Activated naive CD4-positive, alpha-beta T cell treated with anti-CD3 and anti-CD28 coated beads, Interleukin-2, amount 10 ng/mL, durations not matched to agents 7 days and 5 days (primary cell): ENCODE results near the gene C6orf120.

Experiments used
- CTCF ChIA-PET: fragments of 350-600 bp; sonication (Branson Sonifier 250); formaldehyde crosslinking; loops from one replicate; lab custom pipeline; 2021; ENCODE audit warnings: antibody characterized with exemption; lab: Charles Lee
- DNase-seq: peaks from one replicate; pipeline ENCODE4 v3.0.0-alpha.2; 2020
- H3K27ac Mint-ChIP-seq: one replicate; pipeline ENCODE4 v1.8.0; 2021; ENCODE audit warnings: mild to moderate bottlenecking, moderate library complexity, mixed read lengths
- H3K27me3 Mint-ChIP-seq: one replicate; pipeline ENCODE4 v1.8.0; 2021; ENCODE audit warnings: mild to moderate bottlenecking, mixed read lengths
- H3K36me3 Mint-ChIP-seq: one replicate; pipeline ENCODE4 v1.8.0; 2021; ENCODE audit warnings: mixed read lengths
- H3K4me1 Mint-ChIP-seq: one replicate; pipeline ENCODE4 v1.8.0; 2021; ENCODE audit warnings: mixed read lengths
- H3K4me3 Mint-ChIP-seq: one replicate; pipeline ENCODE4 v1.8.0; 2021; ENCODE audit warnings: mild to moderate bottlenecking, moderate library complexity, mixed read lengths
- H3K9me3 Mint-ChIP-seq: one replicate; pipeline ENCODE4 v1.8.0; 2021; ENCODE audit warnings: mixed read lengths

The C6orf120 gene

DNA sequence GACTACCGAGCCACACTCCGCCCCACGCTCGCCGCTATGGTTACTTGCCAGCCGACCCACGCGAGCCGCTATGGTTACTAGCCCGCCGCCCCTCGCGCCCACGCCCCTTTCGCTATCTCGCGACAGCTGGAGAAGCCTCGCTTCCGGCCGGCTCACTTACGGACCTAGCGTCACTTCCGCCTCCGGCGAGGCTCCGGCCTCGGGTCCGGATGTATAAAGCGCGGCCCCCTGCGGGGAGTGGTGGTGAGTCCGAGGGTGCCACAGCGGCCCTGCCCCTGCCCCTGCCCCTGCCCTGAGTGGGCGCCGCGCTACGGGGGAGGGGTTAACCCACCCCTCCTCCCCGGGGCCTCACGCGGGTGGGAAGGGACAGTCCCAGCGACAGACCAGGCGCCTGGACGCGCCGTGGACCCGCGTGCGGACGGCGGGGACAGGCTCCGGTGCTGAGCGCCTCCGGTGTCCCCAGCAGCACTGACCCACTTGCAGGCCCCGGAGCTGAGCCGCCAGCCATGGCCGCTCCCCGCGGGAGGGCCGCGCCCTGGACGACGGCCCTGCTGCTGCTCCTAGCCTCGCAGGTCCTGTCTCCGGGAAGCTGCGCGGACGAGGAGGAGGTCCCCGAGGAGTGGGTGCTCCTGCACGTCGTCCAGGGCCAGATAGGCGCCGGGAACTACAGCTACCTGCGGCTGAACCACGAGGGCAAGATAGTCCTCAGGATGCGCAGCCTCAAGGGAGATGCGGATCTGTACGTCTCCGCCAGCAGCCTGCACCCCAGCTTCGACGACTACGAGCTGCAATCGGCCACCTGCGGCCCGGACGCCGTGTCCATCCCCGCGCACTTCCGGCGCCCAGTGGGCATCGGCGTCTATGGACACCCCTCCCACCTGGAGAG is at the start of gene C6orf120, which contains the start of gene WDR27:
Gene C6orf120, plus strand, starts transcription at position 173 of the 886 bp plus-strand sequence. Its CDS starts 334 bp downstream, at position 507.
Gene WDR27, minus strand, starts transcription at position 76 of the 886 bp plus-strand sequence. CDS start 13,024 bp downstream, outside the sequence.
- H3K36me3 Mint-ChIP-seq, result peaks cover 27% of the 10 kb centered on the region
- H3K9me3 Mint-ChIP-seq, result peaks cover 2% of the 10 kb centered on the region
- DNase-seq, result peak; percentile 98
- H3K27me3 Mint-ChIP-seq, result no peaks in the 10 kb centered on the region
- peak within 1 kb of the TSS; percentile 82 for H3K4me3 Mint-ChIP-seq
- H3K27ac Mint-ChIP-seq, result peak within 1 kb of the TSS; percentile 91
- H3K4me1 Mint-ChIP-seq, result peaks cover 50% of the 10 kb centered on the region
- CTCF ChIA-PET, result interaction anchor here (0.6 to 1.7 kb wide), 3 partner anchors 9 to 1134 kb away, joined by 3 to 5 read pairs (median 3); no protein-coding TSS in a partner anchor

- no peak overlapping the region for H3K4me3 Mint-ChIP-seq
- peaks cover 2% of the 10 kb centered on the region for H3K36me3 Mint-ChIP-seq
- CTCF ChIA-PET, result no interaction called here
- H3K4me1 Mint-ChIP-seq, result peaks cover 10% of the 10 kb centered on the region
- no peaks in the 10 kb centered on the region for H3K27me3 Mint-ChIP-seq
- no peak overlapping the region for H3K27ac Mint-ChIP-seq
- H3K9me3 Mint-ChIP-seq, result no peaks in the 10 kb centered on the region
- DNase-seq, result no peak
Measured at GRCh38 chr6:169652896-169653295, 49.0 kb upstream of the C6orf120 start.

GRCh38 chr6:169653691-169654090 is 48.2 kb upstream of the C6orf120 start:
- H3K4me3 Mint-ChIP-seq, result no peak overlapping the region
- H3K27ac Mint-ChIP-seq, result no peak overlapping the region
- CTCF ChIA-PET, result interaction anchor here (0.8 kb wide), 1 partner anchor 733 kb away, joined by 3 read pairs; no protein-coding TSS in a partner anchor

DNA sequence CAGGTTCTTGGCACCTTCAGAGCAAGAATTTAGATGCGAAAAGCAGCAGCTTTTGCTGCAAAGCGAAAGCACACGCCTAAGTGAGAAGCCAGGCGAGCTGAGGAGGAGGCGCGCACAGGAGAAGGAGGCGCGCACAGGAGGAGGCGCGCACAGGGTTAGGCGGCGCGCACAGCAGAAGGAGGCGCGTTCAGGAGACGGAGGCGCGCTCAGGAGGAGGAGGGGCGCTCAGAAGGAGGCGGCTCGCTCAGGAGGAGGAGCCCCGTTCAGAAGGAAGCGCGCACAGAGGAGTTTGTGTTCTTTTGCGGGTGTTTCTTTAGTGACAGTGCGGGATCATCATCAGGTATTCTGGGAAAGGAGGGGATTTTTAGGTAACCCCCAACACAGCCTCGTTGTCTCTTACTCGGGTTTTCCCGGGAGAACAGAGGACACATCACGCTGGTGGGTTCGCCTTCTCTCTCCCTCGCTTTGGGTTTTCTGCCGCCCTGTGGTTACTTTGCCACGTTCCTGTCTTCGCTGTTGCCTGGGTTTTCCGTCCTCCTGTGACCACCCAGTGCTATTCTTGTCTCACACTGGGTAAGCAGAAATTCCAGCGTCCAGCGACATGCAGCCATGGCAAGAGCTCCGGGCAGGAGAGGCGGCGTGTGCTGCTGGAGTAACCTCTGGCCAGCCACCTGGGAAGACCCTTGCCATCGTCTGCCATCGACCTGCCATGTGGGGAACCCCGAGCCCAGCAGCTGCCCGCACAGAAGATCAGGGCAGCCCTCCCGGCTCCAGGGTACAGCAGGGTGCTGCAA is 47.1 kb upstream of the C6orf120 start:
- peak; percentile 80 for DNase-seq
- H3K27ac Mint-ChIP-seq, result peak overlapping the region; percentile 45
- peaks cover 10% of the 10 kb centered on the region for H3K4me1 Mint-ChIP-seq
- H3K27me3 Mint-ChIP-seq, result no peaks in the 10 kb centered on the region
- peak overlapping the region; percentile 82 for H3K4me3 Mint-ChIP-seq
- no peaks in the 10 kb centered on the region for H3K9me3 Mint-ChIP-seq
- CTCF ChIA-PET, result no interaction called here
- H3K36me3 Mint-ChIP-seq, result peaks cover 2% of the 10 kb centered on the region

More at GRCh38 chr6:169653691-169654090, 48.2 kb upstream of the C6orf120 start:
- H3K9me3 Mint-ChIP-seq, result no peaks in the 10 kb centered on the region
- no peaks in the 10 kb centered on the region for H3K27me3 Mint-ChIP-seq
- H3K36me3 Mint-ChIP-seq, result peaks cover 2% of the 10 kb centered on the region
- H3K4me1 Mint-ChIP-seq, result peaks cover 10% of the 10 kb centered on the region
- DNase-seq, result no peak

DNA sequence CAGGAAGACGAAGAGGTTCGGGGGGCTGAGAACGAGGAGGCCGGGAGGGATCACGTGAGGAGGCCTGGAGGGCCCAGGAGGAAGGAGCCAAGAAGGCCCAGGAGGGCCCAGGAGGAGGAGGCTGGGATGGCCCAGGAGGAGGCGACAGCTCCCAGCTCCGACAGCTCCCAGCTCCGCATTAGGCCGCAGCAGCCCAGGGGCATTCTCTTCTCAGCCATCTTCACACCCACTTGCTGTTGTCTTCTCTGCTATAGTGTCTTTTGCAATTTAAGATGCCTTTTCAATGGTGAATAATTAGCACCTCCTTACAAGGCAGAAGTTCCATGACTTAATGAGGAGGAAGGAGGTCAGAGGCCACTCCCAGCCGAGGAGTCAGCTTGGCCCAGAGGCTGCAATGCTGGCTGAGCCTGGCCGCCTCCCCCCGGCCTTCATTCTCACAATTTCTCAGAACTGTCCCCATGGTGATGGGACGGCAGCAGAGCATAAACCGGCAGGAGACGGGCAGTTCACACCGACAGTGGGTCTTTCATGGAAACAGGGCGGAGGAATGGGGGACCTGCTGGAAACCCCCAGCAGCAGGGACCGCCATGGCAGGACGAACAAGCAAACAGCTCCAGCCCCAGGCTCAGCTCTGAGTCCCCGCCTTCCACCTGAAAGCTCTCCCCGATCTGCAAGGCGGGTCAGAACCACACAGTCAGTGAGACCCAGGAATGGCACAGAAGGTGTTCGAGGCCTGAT is 45.2 kb upstream of the C6orf120 start:
- Mint-ChIP-seq H3K9me3 (no peaks in the 10 kb centered on the region), H3K27ac (no peak overlapping the region), H3K36me3 (peaks cover 2% of the 10 kb centered on the region), H3K27me3 (no peaks in the 10 kb centered on the region), H3K4me1 (peaks cover 10% of the 10 kb centered on the region), H3K4me3 (peak overlapping the region; percentile 33)
- no peak for DNase-seq
- CTCF ChIA-PET, result interaction anchor here (0.6 kb wide), 1 partner anchor 75 kb away, joined by 4 read pairs; no protein-coding TSS in a partner anchor

- peaks cover 10% of the 10 kb centered on the region for H3K4me1 Mint-ChIP-seq
- H3K27me3 Mint-ChIP-seq, result no peaks in the 10 kb centered on the region
- CTCF ChIA-PET, result no interaction called here
- H3K9me3 Mint-ChIP-seq, result no peaks in the 10 kb centered on the region
- DNase-seq, result no peak
- H3K27ac Mint-ChIP-seq, result no peak overlapping the region
- peaks cover 2% of the 10 kb centered on the region for H3K36me3 Mint-ChIP-seq
- H3K4me3 Mint-ChIP-seq, result peak overlapping the region; percentile 33
Measured at GRCh38 chr6:169657284-169657610, 44.7 kb upstream of the C6orf120 start.

- Mint-ChIP-seq H3K27me3 (no peaks in the 10 kb centered on the region), H3K4me1 (peaks cover 5% of the 10 kb centered on the region), H3K27ac (no peak overlapping the region), H3K36me3 (peaks cover 9% of the 10 kb centered on the region), H3K9me3 (no peaks in the 10 kb centered on the region), H3K4me3 (no peak overlapping the region)
- no peak for DNase-seq
- CTCF ChIA-PET, result no interaction called here
Measured at GRCh38 chr6:169659820-169660610, 41.9 kb upstream of the C6orf120 start.

DNA sequence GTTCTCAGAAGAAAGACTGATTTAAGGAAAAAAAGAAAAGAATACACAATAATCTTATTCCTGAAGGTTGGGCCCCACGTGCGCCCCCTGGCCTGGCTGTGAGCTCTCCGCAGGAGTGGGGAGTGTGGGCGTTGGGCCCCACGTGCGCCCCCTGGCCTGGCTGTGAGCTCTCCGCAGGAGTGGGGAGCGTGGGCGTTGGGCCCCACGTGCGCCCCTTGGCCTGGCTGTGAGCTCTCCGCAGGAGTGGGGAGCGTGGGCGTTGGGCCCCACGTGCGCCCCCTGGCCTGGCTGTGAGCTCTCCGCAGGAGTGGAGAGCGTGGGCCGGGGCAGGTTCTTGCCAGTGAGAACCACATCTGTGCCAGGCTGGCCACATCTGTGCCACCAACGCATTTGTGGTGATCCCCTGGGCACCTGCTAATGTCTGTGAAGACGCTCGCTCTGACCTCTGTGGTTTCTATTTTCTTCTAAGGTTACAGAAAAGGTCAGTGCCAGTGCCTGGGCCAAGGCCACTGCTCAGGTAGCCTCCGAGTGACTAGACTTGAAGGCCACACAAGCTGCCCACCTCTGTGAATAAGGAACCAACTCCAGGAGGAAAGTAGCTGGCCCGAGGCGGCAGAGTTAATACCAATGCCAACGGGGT is 41.1 kb upstream of the C6orf120 start:
- no peak for DNase-seq
- peaks cover 9% of the 10 kb centered on the region for H3K36me3 Mint-ChIP-seq
- no peaks in the 10 kb centered on the region for H3K4me1 Mint-ChIP-seq
- H3K27ac Mint-ChIP-seq, result no peak overlapping the region
- H3K4me3 Mint-ChIP-seq, result no peak overlapping the region
- no peaks in the 10 kb centered on the region for H3K9me3 Mint-ChIP-seq
- no peaks in the 10 kb centered on the region for H3K27me3 Mint-ChIP-seq
- CTCF ChIA-PET, result no interaction called here

DNA sequence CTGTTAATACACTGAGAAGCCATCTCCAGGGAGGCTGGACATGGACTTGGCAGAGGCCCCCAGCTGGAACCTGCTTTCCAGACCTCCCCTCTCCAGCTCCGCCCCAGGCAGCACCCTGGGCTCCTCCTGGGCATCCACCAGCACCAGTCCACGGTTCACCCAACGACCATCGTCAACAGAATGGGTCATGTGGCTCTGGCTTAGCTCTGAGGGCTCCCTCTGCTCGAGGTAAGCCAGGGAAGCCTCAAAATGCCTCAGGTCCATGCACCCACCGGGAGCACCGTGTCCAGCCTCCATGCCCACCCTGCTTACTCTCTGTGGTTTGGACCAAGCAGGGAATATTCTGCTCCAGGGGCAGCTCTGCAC is 40.6 kb upstream of the C6orf120 start:
- no peak overlapping the region for H3K4me3 Mint-ChIP-seq
- peaks cover 9% of the 10 kb centered on the region for H3K36me3 Mint-ChIP-seq
- no peaks in the 10 kb centered on the region for H3K9me3 Mint-ChIP-seq
- no peaks in the 10 kb centered on the region for H3K27me3 Mint-ChIP-seq
- CTCF ChIA-PET, result no interaction called here
- no peaks in the 10 kb centered on the region for H3K4me1 Mint-ChIP-seq
- H3K27ac Mint-ChIP-seq, result no peak overlapping the region
- DNase-seq, result no peak

- Mint-ChIP-seq H3K9me3 (no peaks in the 10 kb centered on the region), H3K36me3 (peaks cover 7% of the 10 kb centered on the region), H3K4me3 (no peak overlapping the region), H3K27me3 (no peaks in the 10 kb centered on the region), H3K4me1 (no peaks in the 10 kb centered on the region), H3K27ac (no peak overlapping the region)
- DNase-seq, result no peak
- CTCF ChIA-PET, result no interaction called here
Measured at GRCh38 chr6:169663468-169663867, 38.5 kb upstream of the C6orf120 start.

GRCh38 chr6:169664227-169664626 is 37.7 kb upstream of the C6orf120 start:
- Mint-ChIP-seq H3K9me3 (no peaks in the 10 kb centered on the region), H3K27ac (no peak overlapping the region), H3K36me3 (peaks cover 7% of the 10 kb centered on the region), H3K4me3 (no peak overlapping the region), H3K27me3 (no peaks in the 10 kb centered on the region), H3K4me1 (no peaks in the 10 kb centered on the region)
- no peak for DNase-seq
- CTCF ChIA-PET, result no interaction called here

DNA sequence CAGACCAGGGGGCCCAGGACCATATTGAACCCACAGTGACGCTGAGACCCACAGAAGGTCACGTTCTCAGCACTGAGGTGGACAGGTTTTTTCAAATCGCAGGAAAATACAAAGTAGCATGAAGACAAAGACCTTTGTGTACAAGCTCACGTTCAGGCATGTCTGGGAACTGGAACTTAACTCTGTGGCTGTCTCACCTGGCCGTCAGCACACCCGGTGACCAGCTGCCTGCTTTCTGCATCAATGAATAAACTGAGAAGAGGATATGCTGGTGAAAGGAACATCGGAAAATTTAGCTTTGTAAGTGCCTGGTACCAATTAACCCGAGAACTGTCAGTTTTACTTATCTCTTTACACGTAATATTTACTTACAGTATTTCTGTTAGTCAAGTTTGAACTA is 36.6 kb upstream of the C6orf120 start:
- Mint-ChIP-seq H3K27ac (no peak overlapping the region), H3K36me3 (peaks cover 7% of the 10 kb centered on the region), H3K27me3 (no peaks in the 10 kb centered on the region), H3K4me1 (peaks cover 5% of the 10 kb centered on the region), H3K9me3 (no peaks in the 10 kb centered on the region), H3K4me3 (no peak overlapping the region)
- DNase-seq, result no peak
- CTCF ChIA-PET, result no interaction called here

DNA sequence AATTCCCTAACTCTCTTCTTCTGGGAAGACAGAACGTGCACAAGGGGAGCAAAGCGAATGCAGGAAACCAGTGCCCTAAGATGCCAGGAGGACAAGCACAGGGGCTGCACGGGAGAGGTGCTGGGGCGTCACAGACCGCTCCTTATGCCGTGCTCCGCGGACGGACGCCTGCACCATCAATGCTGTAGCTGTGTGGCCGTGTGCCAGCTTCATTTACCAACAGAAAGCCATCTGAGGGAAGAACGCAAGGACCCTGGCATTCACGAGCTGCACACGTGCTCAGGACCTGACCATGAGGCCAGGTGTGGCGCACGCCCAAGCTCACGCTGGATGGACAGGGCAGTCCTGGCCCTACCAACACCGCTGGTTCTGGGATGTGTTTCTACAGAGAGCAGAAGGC is 35.5 kb upstream of the C6orf120 start:
- H3K4me1 Mint-ChIP-seq, result peaks cover 5% of the 10 kb centered on the region
- H3K36me3 Mint-ChIP-seq, result peaks cover 7% of the 10 kb centered on the region
- no peak for DNase-seq
- CTCF ChIA-PET, result no interaction called here
- H3K27ac Mint-ChIP-seq, result no peak overlapping the region
- no peaks in the 10 kb centered on the region for H3K27me3 Mint-ChIP-seq
- no peak overlapping the region for H3K4me3 Mint-ChIP-seq
- no peaks in the 10 kb centered on the region for H3K9me3 Mint-ChIP-seq
